CD14-positive monocyte (primary cell): ENCODE data around the gene PRDM5. TPM values are rescaled to one million over a fixed set of nuclear protein-coding genes. Genes with fewer than 3 reads are reported as not detected.

ENCODE experiments used
- DNase-seq, 3 donors: peaks; one replicate each; pipeline ENCODE4 v3.0.0-alpha.2; 2011 to 2022
- H2AFZ ChIP-seq: 2 replicates; pipeline ENCODE4 v1.6.0; 2012; ENCODE audit warnings: mild to moderate bottlenecking, low read depth, low read length, inconsistent platforms; ENCODE audit not compliant: insufficient read depth, poor library complexity, severe bottlenecking
- H3K27ac ChIP-seq, 2 donors: 1 replicate in 1 of 2; 2 replicates in 1 of 2; pipeline ENCODE4 v1.5.1; 2012 to 2013; ENCODE audit warnings: low read length in 2 of 2, control low read depth in 1 of 2, inconsistent platforms in 1 of 2, low read depth in 1 of 2, mild to moderate bottlenecking in 1 of 2
- H3K27me3 ChIP-seq, 2 donors: one replicate each; pipeline versions ENCODE4 v1.6.0 to v1.6.1; 2011 to 2013; ENCODE audit warnings: low read length in 2 of 2; ENCODE audit not compliant: control insufficient read depth in 2 of 2, insufficient read depth in 2 of 2
- H3K36me3 ChIP-seq, 2 donors: replicated peaks in 1 of 2; 1 replicate in 1 of 2; 2 replicates in 1 of 2; pipeline versions ENCODE4 v1.5.1 to v1.6.1; 2012 to 2013; ENCODE audit warnings: low read length in 2 of 2, control low read depth in 1 of 2, inconsistent platforms in 1 of 2, mild to moderate bottlenecking in 1 of 2; ENCODE audit not compliant: insufficient read depth in 2 of 2, control insufficient read depth in 1 of 2
- H3K4me1 ChIP-seq, 2 donors: 1 replicate in 1 of 2; 2 replicates in 1 of 2; pipeline versions ENCODE4 v1.5.1 to v1.6.1; 2012 to 2013; ENCODE audit warnings: low read length in 2 of 2, control low read depth in 1 of 2, inconsistent platforms in 1 of 2, mild to moderate bottlenecking in 1 of 2, moderate library complexity in 1 of 2; ENCODE audit not compliant: insufficient read depth in 2 of 2, control insufficient read depth in 1 of 2
- H3K4me2 ChIP-seq: replicated peaks from 2 replicates; pipeline ENCODE3; 2012; ENCODE audit warnings: low read length, moderate library complexity, mild to moderate bottlenecking; ENCODE audit not compliant: poor library complexity, severe bottlenecking; ENCODE audit errors: extremely low read depth
- H3K4me3 ChIP-seq, 3 experiments: fragments of 200-600 bp in 1 of 3; sonication (generic) in 1 of 3; replicated peaks in 1 of 3; 1 replicate in 2 of 3; 2 replicates in 1 of 3; pipeline ENCODE4 v1.5.1; 2011 to 2013; ENCODE audit warnings: low read length in 3 of 3, mild to moderate bottlenecking in 3 of 3, control low read depth in 2 of 3, low read depth in 2 of 3, inconsistent platforms in 1 of 3, moderate library complexity in 1 of 3
- H3K79me2 ChIP-seq: 2 replicates; pipeline ENCODE4 v1.6.0; 2012; ENCODE audit warnings: mild to moderate bottlenecking, control low read depth, inconsistent platforms, low read length, moderate library complexity; ENCODE audit not compliant: insufficient read depth
- H3K9ac ChIP-seq: 2 replicates; pipeline ENCODE4 v1.6.0; 2017; ENCODE audit warnings: low read length, mild to moderate bottlenecking; ENCODE audit not compliant: insufficient read depth, poor library complexity, severe bottlenecking
- H3K9me3 ChIP-seq, 2 donors: replicated peaks in 1 of 2; 1 replicate in 1 of 2; 2 replicates in 1 of 2; pipeline versions ENCODE4 v1.5.1 to v1.6.1; 2012 to 2013; ENCODE audit warnings: low read length in 2 of 2, control low read depth in 1 of 2; ENCODE audit not compliant: control insufficient read depth in 1 of 2, insufficient read depth in 1 of 2
- H4K20me1 ChIP-seq: 2 replicates; pipeline ENCODE4 v1.6.0; 2012; ENCODE audit warnings: mild to moderate bottlenecking, low read length, control low read depth, moderate library complexity; ENCODE audit not compliant: insufficient read depth
- H3K27ac Mint-ChIP-seq, 7 donors: one replicate each; pipeline ENCODE4 v1.8.0; 2020; ENCODE audit warnings: mild to moderate bottlenecking in 7 of 7, mixed read lengths in 7 of 7, moderate library complexity in 6 of 7, inconsistent platforms in 2 of 7
- H3K27me3 Mint-ChIP-seq, 3 donors: one replicate each; pipeline ENCODE4 v1.8.0; 2021 to 2022; ENCODE audit warnings: low read depth in 3 of 3, mild to moderate bottlenecking in 3 of 3, mixed read lengths in 3 of 3, moderate library complexity in 3 of 3, inconsistent platforms in 1 of 3
- H3K36me3 Mint-ChIP-seq, 2 donors: one replicate each; pipeline ENCODE4 v1.8.0; 2020; ENCODE audit warnings: mixed read lengths in 2 of 2, inconsistent platforms in 1 of 2, mild to moderate bottlenecking in 1 of 2
- H3K4me1 Mint-ChIP-seq: one replicate; pipeline ENCODE4 v1.8.0; 2020; ENCODE audit warnings: mild to moderate bottlenecking, mixed read lengths
- H3K4me3 Mint-ChIP-seq, 2 donors: one replicate each; pipeline ENCODE4 v1.8.0; 2020; ENCODE audit warnings: mild to moderate bottlenecking in 2 of 2, mixed read lengths in 2 of 2, moderate library complexity in 1 of 2
- H3K9me3 Mint-ChIP-seq, 7 donors: one replicate each; pipeline ENCODE4 v1.8.0; 2020 to 2022; ENCODE audit warnings: mixed read lengths in 7 of 7, mild to moderate bottlenecking in 6 of 7, moderate library complexity in 6 of 7, inconsistent platforms in 2 of 7
- CTCF ChIP-seq: fragments of 200-600 bp; IDR thresholded peaks from one replicate; pipeline ENCODE4 v1.8.0; 2022; ENCODE audit warnings: antibody characterized with exemption, mild to moderate bottlenecking
- WGBS: methylation state at CpG from one replicate; pipeline ENCODE4 v1.1.5; 2013; ENCODE audit warnings: missing lambda C conversion rate; ENCODE audit not compliant: insufficient coverage; 5-methylcytosine and 5-hydroxymethylcytosine counted together
- intact Hi-C, 2 donors: fragments of 100-400 bp; cut with micrococcal nuclease; formaldehyde crosslinking; loops; one replicate each; pipeline versions ENCODE4 v1.15.0 to v1.15.1; 2023
- polyA plus RNA-seq, 3 donors: library from polyadenylated mRNA; depleted of rRNA in 1 of 3; unstranded in 2 of 3; stranded (reverse) in 1 of 3; fragments of 300-500 nt in 2 of 3; fragments of >200 nt in 1 of 3; fragmentation: Illumina TruSeq in 2 of 3; gene quantifications; 1 replicate in 2 of 3; 2 replicates in 1 of 3; pipeline ENCODE4 v1.2.3, GENCODE V29; 2012 to 2021

PRDM5 gene
- polyA plus RNA-seq, 3 donors: 0.12 to 0.25 (median 0.17) TPM

- Histone ChIP-seq H3K4me3 (no peak overlapping the region), H4K20me1 (no peaks in the 10 kb centered on the region), H3K9ac (no peak overlapping the region), H3K9me3 (no peaks in the 10 kb centered on the region), H3K4me1 (peaks cover 2 to 15% of the 10 kb centered on the region in 2 donors), H2AFZ (no peak overlapping the region), H3K79me2 (no peaks in the 10 kb centered on the region), H3K4me2 (no peak overlapping the region), H3K27ac (no peak overlapping the region), H3K36me3 (no peaks in the 10 kb centered on the region), H3K27me3 (peaks cover 5 to 26% of the 10 kb centered on the region in 2 donors)
- Mint-ChIP-seq H3K4me1 (peaks cover 11% of the 10 kb centered on the region), H3K9me3 (peaks cover 0 to 12% (median 3%) of the 10 kb centered on the region in 7 donors), H3K36me3 (no peaks in the 10 kb centered on the region), H3K27ac (no peak overlapping the region), H3K27me3 (peaks cover 31 to 47% (median 41%) of the 10 kb centered on the region in 3 donors), H3K4me3 (no peak overlapping the region)
- TF ChIP-seq CTCF: no peak
- intact Hi-C loops: no loop called here
- no CpG with 5 or more reads among the region's 3 CpGs for WGBS
- DNase-seq: no peak
Observed at GRCh38 chr4:120926358-120927025, 4.0 kb upstream of the PRDM5 start.

GRCh38 chr4:120924931-120925330, 2.4 kb upstream of the PRDM5 start:
- no peak overlapping the region for H3K27ac ChIP-seq
- no peak for DNase-seq
- no peak for TF ChIP-seq CTCF
- intact Hi-C loops: no loop called here
- H3K79me2 ChIP-seq: no peaks in the 10 kb centered on the region
- no peak overlapping the region for H3K4me3 Mint-ChIP-seq
- peaks cover 4 to 18% of the 10 kb centered on the region in 2 donors for H3K4me1 ChIP-seq
- peaks cover 11% of the 10 kb centered on the region for H3K4me1 Mint-ChIP-seq
- H3K36me3 Mint-ChIP-seq: no peaks in the 10 kb centered on the region
- H3K27me3 Mint-ChIP-seq: peaks cover 31 to 50% (median 48%) of the 10 kb centered on the region in 3 donors
- H4K20me1 ChIP-seq: no peaks in the 10 kb centered on the region
- H3K27ac Mint-ChIP-seq: no peak overlapping the region
- no CpG with 5 or more reads among the region's 3 CpGs for WGBS
- H3K9me3 ChIP-seq: no peaks in the 10 kb centered on the region
- H3K4me2 ChIP-seq: no peak overlapping the region
- peaks cover 0 to 15% (median 2%) of the 10 kb centered on the region in 7 donors for H3K9me3 Mint-ChIP-seq
- H3K36me3 ChIP-seq: no peaks in the 10 kb centered on the region
- H3K27me3 ChIP-seq: peaks cover 5 to 34% of the 10 kb centered on the region in 2 donors
- no peak overlapping the region for H2AFZ ChIP-seq
- H3K4me3 ChIP-seq: no peak overlapping the region
- H3K9ac ChIP-seq: no peak overlapping the region
